ENCODE data around the gene TNIK. TPM values are rescaled to one million over a fixed set of nuclear protein-coding genes. Genes with fewer than 3 reads are reported as not detected.
A peak's percentile ranks its signal among the peaks of the same experiment; 100 is the strongest.

The TNIK gene
- total and polyA plus RNA-seq, 2 experiments from 2014 or later = 14.6 to 34.3 TPM

DNA sequence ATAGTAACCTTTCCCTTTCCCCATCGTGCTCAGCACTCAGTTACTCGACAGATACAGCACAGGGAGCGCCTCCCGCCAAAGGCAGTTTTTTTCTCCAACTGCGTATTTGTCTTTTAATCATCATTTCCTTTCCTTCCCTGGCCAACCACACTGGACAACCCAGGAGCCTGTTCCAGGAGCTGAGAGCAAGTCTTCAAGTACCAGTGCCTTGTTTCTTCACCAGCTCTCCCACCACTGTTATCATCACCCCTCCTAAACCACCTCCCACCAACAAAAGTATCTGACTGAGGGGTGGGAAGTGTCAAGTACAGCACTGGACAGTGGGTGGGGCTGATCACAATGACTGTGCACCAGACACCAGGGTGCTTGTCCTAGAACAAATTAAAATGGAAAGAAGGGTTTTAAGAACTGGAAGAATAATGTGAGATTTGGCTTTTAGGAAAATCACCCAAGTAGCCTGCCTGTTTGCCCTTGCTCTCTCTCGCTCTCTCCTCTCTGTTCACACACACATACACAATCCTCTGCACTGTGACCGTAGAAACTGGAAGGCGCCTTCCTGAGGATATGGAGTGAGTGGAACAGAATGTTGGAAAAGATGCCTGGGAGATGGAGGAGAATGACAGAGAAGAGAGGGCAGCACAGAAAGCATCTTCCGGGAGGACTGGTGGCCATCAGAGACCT lies 126.3 kb downstream of the TNIK start (continued):
- TF ChIP-seq CTCF (conservative IDR thresholded peaks at IDR 0.05; ENCODE audit: low read depth in 2 of 2) (no peak), NANOG (IDR thresholded peaks at IDR 0.05; ENCODE audit: borderline replicate concordance) (no peak), JUNB (IDR thresholded peaks at IDR 0.05; ENCODE audit: unreplicated experiment) (no peak)

DNA sequence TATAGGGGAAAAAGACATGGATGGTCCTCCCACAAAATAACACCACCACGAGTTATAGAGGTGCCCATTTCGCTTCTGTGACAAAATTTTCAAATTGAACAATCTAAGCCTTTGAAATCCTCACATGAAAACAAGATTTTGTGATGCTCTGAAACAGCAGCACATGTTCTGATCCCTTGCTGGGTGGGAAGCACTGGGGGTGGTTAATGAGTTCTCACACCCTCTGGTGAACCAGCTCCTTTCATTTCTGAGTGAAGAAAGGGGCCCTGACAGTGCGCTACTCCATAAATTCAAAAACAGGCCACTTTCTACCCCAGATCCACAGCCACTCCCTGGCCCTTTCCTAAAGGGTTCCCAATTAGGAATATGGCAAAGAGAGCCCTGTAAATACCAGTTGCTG lies 129.3 kb downstream of the TNIK start:
- H3K79me2 ChIP-seq (replicated peaks; ENCODE audit: insufficient read depth) = peaks cover 14% of the 10 kb centered on the region
- peak overlapping the region; percentile 47; the same call in 1 of the 2 replicates for H3K4me2 ChIP-seq
- peaks cover 4% of the 10 kb centered on the region for H3K27me3 Mint-ChIP-seq (ENCODE audit: insufficient read depth, low read depth, poor library complexity)
- peaks cover 49% of the 10 kb centered on the region for H3K4me1 Mint-ChIP-seq
- peaks cover 12% of the 10 kb centered on the region; the same call in 2 of the 3 replicates for H3K36me3 Mint-ChIP-seq (ENCODE audit: low read depth)
- H3K9me2 ChIP-seq (ENCODE audit: insufficient read depth) = no peaks in the 10 kb centered on the region
- H3K27me3 ChIP-seq (ENCODE audit: insufficient read depth) = no peaks in the 10 kb centered on the region
- H4K20me1 ChIP-seq (replicated peaks; ENCODE audit: insufficient read depth) = no peaks in the 10 kb centered on the region
- no peak overlapping the region for H2AFZ ChIP-seq
- H3K4me3 ChIP-seq = no peak overlapping the region
- no peaks in the 10 kb centered on the region for H3F3A ChIP-seq (replicated peaks; ENCODE audit: low read depth)
- ATAC-seq (peak; percentile 22; the same call in 1 of the 3 replicates), DNase-seq (ENCODE audit: low spot score) (no peak)
- peak overlapping the region; percentile 56; the same call in 1 of the 2 replicates for H3K27ac ChIP-seq (ENCODE audit: low read depth)
- H3K27ac Mint-ChIP-seq = peak overlapping the region; percentile 33
- H3K36me3 ChIP-seq (ENCODE audit: insufficient read depth) = no peaks in the 10 kb centered on the region
- TF ChIP-seq, protein P1, sequence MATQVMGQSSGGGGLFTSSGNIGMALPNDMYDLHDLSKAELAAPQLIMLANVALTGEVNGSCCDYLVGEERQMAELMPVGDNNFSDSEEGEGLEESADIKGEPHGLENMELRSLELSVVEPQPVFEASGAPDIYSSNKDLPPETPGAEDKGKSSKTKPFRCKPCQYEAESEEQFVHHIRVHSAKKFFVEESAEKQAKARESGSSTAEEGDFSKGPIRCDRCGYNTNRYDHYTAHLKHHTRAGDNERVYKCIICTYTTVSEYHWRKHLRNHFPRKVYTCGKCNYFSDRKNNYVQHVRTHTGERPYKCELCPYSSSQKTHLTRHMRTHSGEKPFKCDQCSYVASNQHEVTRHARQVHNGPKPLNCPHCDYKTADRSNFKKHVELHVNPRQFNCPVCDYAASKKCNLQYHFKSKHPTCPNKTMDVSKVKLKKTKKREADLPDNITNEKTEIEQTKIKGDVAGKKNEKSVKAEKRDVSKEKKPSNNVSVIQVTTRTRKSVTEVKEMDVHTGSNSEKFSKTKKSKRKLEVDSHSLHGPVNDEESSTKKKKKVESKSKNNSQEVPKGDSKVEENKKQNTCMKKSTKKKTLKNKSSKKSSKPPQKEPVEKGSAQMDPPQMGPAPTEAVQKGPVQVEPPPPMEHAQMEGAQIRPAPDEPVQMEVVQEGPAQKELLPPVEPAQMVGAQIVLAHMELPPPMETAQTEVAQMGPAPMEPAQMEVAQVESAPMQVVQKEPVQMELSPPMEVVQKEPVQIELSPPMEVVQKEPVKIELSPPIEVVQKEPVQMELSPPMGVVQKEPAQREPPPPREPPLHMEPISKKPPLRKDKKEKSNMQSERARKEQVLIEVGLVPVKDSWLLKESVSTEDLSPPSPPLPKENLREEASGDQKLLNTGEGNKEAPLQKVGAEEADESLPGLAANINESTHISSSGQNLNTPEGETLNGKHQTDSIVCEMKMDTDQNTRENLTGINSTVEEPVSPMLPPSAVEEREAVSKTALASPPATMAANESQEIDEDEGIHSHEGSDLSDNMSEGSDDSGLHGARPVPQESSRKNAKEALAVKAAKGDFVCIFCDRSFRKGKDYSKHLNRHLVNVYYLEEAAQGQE (IDR thresholded peaks at IDR 0.05; ENCODE audit: unreplicated experiment) = no peak
- no peak for TF ChIP-seq EZH2phosphoT487 (IDR thresholded peaks at IDR 0.05; ENCODE audit: unreplicated experiment)
- TF ChIP-seq ZNF114 (CRISPR knock-in tag; IDR thresholded peaks at IDR 0.05) = no peak
- no peak for TF ChIP-seq STAT1 (IDR thresholded peaks at IDR 0.05; ENCODE audit: unreplicated experiment)
- no peak for TF ChIP-seq ZNF462 (CRISPR knock-in tag; IDR thresholded peaks at IDR 0.05)
- no peak for TF ChIP-seq NANOG (IDR thresholded peaks at IDR 0.05; ENCODE audit: borderline replicate concordance)
- no peak for TF ChIP-seq JUNB (IDR thresholded peaks at IDR 0.05; ENCODE audit: unreplicated experiment)
- TF ChIP-seq ZNF331 (CRISPR knock-in tag; IDR thresholded peaks at IDR 0.05; ENCODE audit: low read depth) = no peak
- no peak for TF ChIP-seq EZH2 (IDR thresholded peaks at IDR 0.05; ENCODE audit: low read depth, unreplicated experiment)
- no peak for TF ChIP-seq POLR2AphosphoS5 (IDR thresholded peaks at IDR 0.05; ENCODE audit: low read depth)
- H3K4me1 ChIP-seq (ENCODE audit: insufficient read depth) = peaks cover 31% of the 10 kb centered on the region
- H3K9me3 Mint-ChIP-seq = 0 out of 3 replicates have a peak, but pooled peaks cover 4% of the 10 kb centered on the region
- H3K4me3 Mint-ChIP-seq = no peak overlapping the region
